Right lobe of liver (tissue), 6 donors: ENCODE results near the gene MACROD2. TPM values are rescaled to one million over a fixed set of nuclear protein-coding genes. Genes with fewer than 3 reads are reported as not detected.
"Not testable (repeated sequence)": the region's sequence is repeated elsewhere in the genome, so short reads cannot be mapped to it uniquely, and the experiment has no call there.

Experiments
- ATAC-seq, 4 donors: fragments of 200-7000 bp; cut with Tn5 transposase; one replicate each; pipeline ENCODE4 v1.9.1; 2020; ENCODE audit warnings: mild to moderate bottlenecking in 4 of 4, moderate library complexity in 4 of 4
- DNase-seq, 3 donors: peaks; one replicate each; pipeline ENCODE4 v3.0.0-alpha.2; 2020
- H3K27ac ChIP-seq, 3 donors: fragments of 200-600 bp; one replicate each; pipeline ENCODE4 v1.8.0; 2022
- H3K27me3 ChIP-seq, 2 donors: fragments of 200-600 bp; one replicate each; pipeline ENCODE4 v1.8.0; 2022
- H3K36me3 ChIP-seq, 4 donors: fragments of 200-600 bp; sonication (generic) in 1 of 4; one replicate each; pipeline versions ENCODE4 v1.5.1 to v1.8.0; 2017 to 2022; ENCODE audit warnings: control low read depth in 1 of 4
- H3K4me1 ChIP-seq, 4 donors: fragments of 200-600 bp; sonication (generic) in 1 of 4; one replicate each; pipeline versions ENCODE4 v1.5.1 to v1.8.0; 2017 to 2022; ENCODE audit warnings: control low read depth in 1 of 4
- H3K4me3 ChIP-seq, 3 donors: fragments of 200-600 bp; one replicate each; pipeline ENCODE4 v1.8.0; 2022
- H3K9me3 ChIP-seq, 4 donors: fragments of 200-600 bp; sonication (generic) in 1 of 4; one replicate each; pipeline versions ENCODE4 v1.5.1 to v1.8.0; 2017 to 2022; ENCODE audit warnings: control low read depth in 1 of 4
- CTCF ChIP-seq, 4 donors: fragments of 200-600 bp in 3 of 4; fragments of 450-650 bp in 1 of 4; IDR thresholded peaks; one replicate each; pipeline versions ENCODE4 v1.5.1 to v1.8.0; 2016 to 2022; ENCODE audit warnings: antibody characterized with exemption in 4 of 4, mild to moderate bottlenecking in 2 of 4
- POLR2A ChIP-seq: fragments of 450-650 bp; IDR thresholded peaks from one replicate; pipeline ENCODE4 v1.6.1; 2017; ENCODE audit warnings: antibody characterized with exemption, mild to moderate bottlenecking
- WGBS: methylation state at CpG from one replicate; pipeline ENCODE4 v1.1.6; 2018; ENCODE audit warnings: low coverage, low lambda C conversion rate; ENCODE audit not compliant: insufficient coverage; ENCODE audit errors: missing lambda C conversion rate; 5-methylcytosine and 5-hydroxymethylcytosine counted together
- intact Hi-C, 2 donors: fragments of 100-400 bp; cut with DNase I; formaldehyde crosslinking; loops; one replicate each; pipeline versions ENCODE4 v1.11.2 to v1.14.1; 2022
- total RNA-seq, 6 experiments: library from RNA; depleted of rRNA in 2 of 6; stranded (reverse); fragments of >200 nt in 2 of 6; fragmentation: NEBNext Ultra II Directional in 3 of 6; extraction: Animal tissue kit (Norgen Biotek cat#: 25700) in 3 of 6; gene quantifications; one replicate each; pipeline versions ENCODE4 v1.1.0 to v1.2.4, GENCODE V29; 2016 to 2023
- donor health status: DM: no; HTN: yes; CAD: no.
- donor health status: DM: no; HTN: no; CAD: no.
- donor health status: DM: no; HTN: no; CAD: no.
- donor health status: DM: no; HTN: yes; CAD: no.
- donor health status: DM: no; HTN: yes; CAD: no.

Gene MACROD2
- total RNA-seq, 6 experiments from 2014 or later: 1.2 to 5.5 (median 3.3) TPM

GRCh38 chr20:15528391-15529111, 1533.2 kb downstream of the MACROD2 start:
- 45% methylated on average over 4 of the region's 4 CpGs for whole genome bisulfite sequencing
- intact Hi-C loops: no loop called here
- H3K27me3 ChIP-seq: no peaks in the 10 kb centered on the region

GRCh38 chr20:15535863-15536262, 1540.5 kb downstream of the MACROD2 start:
- no peak for ATAC-seq
- Histone ChIP-seq H3K9me3 (no peaks in the 10 kb centered on the region), H3K4me3 (no peak overlapping the region), H3K27me3 (no peaks in the 10 kb centered on the region), H3K4me1 (no peaks in the 10 kb centered on the region), H3K27ac (no peak overlapping the region), H3K36me3 (no peaks in the 10 kb centered on the region)
- DNase-seq: no peak
- TF ChIP-seq CTCF (IDR thresholded peaks at IDR 0.05): no peak
- TF ChIP-seq POLR2A: no peak
- 85% methylated on average over 3 of the region's 3 CpGs for WGBS
- intact Hi-C loops: no loop called here

More at GRCh38 chr20:15528391-15529111, 1533.2 kb downstream of the MACROD2 start:
- DNase-seq: no peak
- Histone ChIP-seq H3K36me3 (no peaks in the 10 kb centered on the region), H3K4me3 (no peak overlapping the region), H3K9me3 (no peaks in the 10 kb centered on the region), H3K27ac (no peak overlapping the region), H3K4me1 (no peaks in the 10 kb centered on the region)
- ATAC-seq: no peak
- TF ChIP-seq POLR2A: no peak

GRCh38 chr20:15537200-15537599, 1541.9 kb downstream of the MACROD2 start:
- H3K4me3 ChIP-seq, H3K9me3 ChIP-seq, ATAC-seq, intact Hi-C loops, H3K27ac ChIP-seq, H3K36me3 ChIP-seq, H3K27me3 ChIP-seq, DNase-seq, H3K4me1 ChIP-seq: not testable (repeated sequence)
- WGBS: 86% methylated on average over 1 of the region's 1 CpG

- Histone ChIP-seq H3K4me1 (no peaks in the 10 kb centered on the region), H3K4me3 (no peak overlapping the region), H3K27ac (no peak overlapping the region), H3K36me3 (no peaks in the 10 kb centered on the region), H3K9me3 (no peaks in the 10 kb centered on the region), H3K27me3 (no peaks in the 10 kb centered on the region)
- intact Hi-C loops: no loop called here
- WGBS: 71% methylated on average over 1 of the region's 5 CpGs
- TF ChIP-seq CTCF (IDR thresholded peaks at IDR 0.05) (no peak), POLR2A (no peak)
- DNase-seq: no peak
- ATAC-seq: no peak
Measured at GRCh38 chr20:15542655-15543054, 1547.3 kb downstream of the MACROD2 start.

GRCh38 chr20:15544742-15545141, 1549.4 kb downstream of the MACROD2 start:
- Histone ChIP-seq H3K4me3 (no peak overlapping the region), H3K27me3 (no peaks in the 10 kb centered on the region), H3K36me3 (no peaks in the 10 kb centered on the region), H3K9me3 (peaks cover 0 to 3% (median 0%) of the 10 kb centered on the region in 4 donors), H3K4me1 (no peaks in the 10 kb centered on the region), H3K27ac (no peak overlapping the region)
- ATAC-seq (no peak), DNase-seq (no peak)
- intact Hi-C loops: no loop called here
- no peak for TF ChIP-seq CTCF (IDR thresholded peaks at IDR 0.05)
- TF ChIP-seq POLR2A: no peak
- 64% methylated on average over 2 of the region's 2 CpGs for WGBS
